HG03432 (cell line): ENCODE measurements around the gene CLP1.

Experiments used
- ATAC-seq: cut with Tn5 transposase; IDR thresholded peaks from one replicate; pipeline ENCODE4 v1.9.1; 2021; ENCODE audit warnings: mild to moderate bottlenecking, moderate library complexity; ENCODE audit not compliant: unreplicated experiment

CLP1 gene

GRCh38 chr11:57657194-57658022, at the start of gene CLP1:
CLP1 (plus strand) TSS chr11:57657762; CDS start chr11:57659477, 1,715 bp downstream.
- ATAC-seq: peak; percentile 98

GRCh38 chr11:57610170-57610569, 47.4 kb upstream of the CLP1 start:
- ATAC-seq: no peak

GRCh38 chr11:57614234-57614772, 43.3 kb upstream of the CLP1 start:
- ATAC-seq: no peak

- no peak for ATAC-seq
Observed at GRCh38 chr11:57615308-57615707, 42.3 kb upstream of the CLP1 start.

- no peak for ATAC-seq
Observed at GRCh38 chr11:57616595-57616994, 41.0 kb upstream of the CLP1 start.

GRCh38 chr11:57618438-57618837, 39.1 kb upstream of the CLP1 start:
- ATAC-seq: no peak

GRCh38 chr11:57619331-57619730, 38.2 kb upstream of the CLP1 start:
- ATAC-seq: no peak

- no peak for ATAC-seq
Observed at GRCh38 chr11:57620467-57620866, 37.1 kb upstream of the CLP1 start.

GRCh38 chr11:57622263-57622662, 35.3 kb upstream of the CLP1 start:
- no peak for ATAC-seq

GRCh38 chr11:57624864-57625263, 32.7 kb upstream of the CLP1 start:
- no peak for ATAC-seq

- no peak for ATAC-seq
Observed at GRCh38 chr11:57626895-57627294, 30.7 kb upstream of the CLP1 start.

GRCh38 chr11:57630171-57630570, 27.4 kb upstream of the CLP1 start:
- ATAC-seq: no peak

GRCh38 chr11:57632116-57632515, 25.4 kb upstream of the CLP1 start:
- ATAC-seq: no peak

GRCh38 chr11:57633394-57634070, 24.0 kb upstream of the CLP1 start:
- no peak for ATAC-seq

GRCh38 chr11:57634311-57634710, 23.3 kb upstream of the CLP1 start:
- ATAC-seq: no peak

- no peak for ATAC-seq
Observed at GRCh38 chr11:57635246-57635645, 22.3 kb upstream of the CLP1 start.

- ATAC-seq: no peak
Observed at GRCh38 chr11:57637626-57638004, 19.9 kb upstream of the CLP1 start.

- peak; percentile 65 for ATAC-seq
Observed at GRCh38 chr11:57638005-57638781, 19.4 kb upstream of the CLP1 start.

GRCh38 chr11:57638811-57639320, 18.7 kb upstream of the CLP1 start:
- ATAC-seq: no peak

GRCh38 chr11:57639321-57640067, 18.1 kb upstream of the CLP1 start:
- ATAC-seq: no peak
